H7 (cell line): ENCODE measurements around the gene SLC17A7. TPM values are rescaled to one million over a fixed set of nuclear protein-coding genes. Genes with fewer than 3 reads are reported as not detected.
"Not testable (repeated sequence)": the region's sequence is repeated elsewhere in the genome, so short reads cannot be mapped to it uniquely, and the experiment has no call there.

Experiments used
- DNase-seq: peaks from one replicate; pipeline ENCODE4 v3.0.0; 2012
- H3K27me3 ChIP-seq: 2 replicates; pipeline ENCODE4 v1.6.0; 2011; ENCODE audit warnings: mild to moderate bottlenecking, low read length; ENCODE audit not compliant: control insufficient read depth, insufficient read depth
- H3K36me3 ChIP-seq: replicated peaks from 2 replicates; pipeline ENCODE4 v1.5.1; 2011; ENCODE audit warnings: low read length; ENCODE audit not compliant: control insufficient read depth, insufficient read depth
- H3K4me3 ChIP-seq: 2 replicates; pipeline ENCODE4 v1.5.1; 2011; ENCODE audit warnings: low read depth, mild to moderate bottlenecking, control low read depth, low read length, moderate library complexity; ENCODE audit not compliant: insufficient read depth
- total RNA-seq: library from RNA; depleted of rRNA; stranded (reverse); fragments of >200 nt; shearing (Covaris generic); gene quantifications from 2 replicates; pipeline ENCODE4 v1.2.3, GENCODE V29; 2014

SLC17A7 gene
- total RNA-seq, 1 experiment from 2014 or later, result 0.14 TPM

DNA sequence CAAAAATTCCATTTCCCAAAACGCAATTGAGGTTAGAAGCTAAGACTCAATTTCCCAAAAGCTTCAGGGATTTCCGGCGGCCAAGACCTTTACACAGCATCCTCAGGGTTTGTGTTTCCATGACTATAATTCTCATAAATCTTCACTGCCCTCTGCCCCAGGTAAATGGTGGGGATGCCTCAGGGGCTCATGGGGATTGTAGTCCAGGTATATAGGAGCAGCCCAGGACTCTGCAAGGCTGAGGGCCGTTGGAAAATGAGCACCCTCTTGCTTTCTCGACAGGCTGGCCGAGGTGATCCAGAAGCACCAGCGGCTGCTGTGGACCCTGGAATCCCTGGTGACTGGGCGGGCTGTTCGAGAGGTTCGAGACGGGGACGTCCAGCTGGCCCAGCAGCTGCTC is 18.1 kb upstream of the SLC17A7 start:
- DNase-seq, result peak; percentile 54
- Histone ChIP-seq H3K4me3 (no peak overlapping the region), H3K36me3 (no peaks in the 10 kb centered on the region; the same call in 1 of the 2 replicates), H3K27me3 (no peaks in the 10 kb centered on the region)

DNA sequence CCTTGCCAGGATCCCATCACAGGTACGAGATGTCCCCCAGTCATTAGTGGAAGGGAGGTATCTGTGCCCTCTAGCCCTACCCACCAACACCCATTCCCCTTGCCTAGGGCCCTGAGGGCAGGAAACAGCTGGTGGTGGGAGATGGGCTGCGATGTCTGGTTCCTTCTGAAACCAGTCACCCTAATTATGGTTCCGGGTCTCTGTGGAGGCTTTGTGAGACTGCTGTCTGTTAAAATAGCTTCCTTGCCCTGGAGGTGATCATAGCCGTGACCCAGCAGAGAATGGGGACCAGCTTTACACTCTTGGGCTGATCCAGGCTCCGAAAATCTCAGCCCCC is 17.2 kb upstream of the SLC17A7 start:
- DNase-seq, result peak; percentile 17
- Histone ChIP-seq H3K36me3 (no peaks in the 10 kb centered on the region; the same call in 1 of the 2 replicates), H3K27me3 (no peaks in the 10 kb centered on the region), H3K4me3 (no peak overlapping the region)

DNA sequence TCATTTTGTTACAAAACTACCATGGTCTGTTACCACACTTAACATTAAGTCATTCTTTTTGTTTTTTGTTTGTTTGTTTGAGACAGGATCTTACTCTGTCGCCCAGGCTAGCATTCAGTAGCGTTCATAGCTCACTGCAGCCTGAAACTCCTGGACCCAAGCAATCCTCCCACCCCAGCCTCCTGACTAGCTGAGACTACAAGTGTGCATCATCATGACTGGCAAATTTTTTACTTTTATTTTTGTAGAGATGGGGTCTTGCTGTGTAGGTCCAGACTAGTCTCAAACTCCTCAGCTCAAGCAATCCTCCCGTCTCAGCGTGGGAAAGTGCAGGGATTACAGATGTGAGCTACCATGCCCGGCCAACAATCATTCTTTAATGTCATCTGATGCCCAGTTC is 15.0 kb upstream of the SLC17A7 start:
- DNase-seq, result no peak
- Histone ChIP-seq H3K36me3 (no peaks in the 10 kb centered on the region; the same call in 1 of the 2 replicates), H3K27me3 (no peaks in the 10 kb centered on the region)

DNA sequence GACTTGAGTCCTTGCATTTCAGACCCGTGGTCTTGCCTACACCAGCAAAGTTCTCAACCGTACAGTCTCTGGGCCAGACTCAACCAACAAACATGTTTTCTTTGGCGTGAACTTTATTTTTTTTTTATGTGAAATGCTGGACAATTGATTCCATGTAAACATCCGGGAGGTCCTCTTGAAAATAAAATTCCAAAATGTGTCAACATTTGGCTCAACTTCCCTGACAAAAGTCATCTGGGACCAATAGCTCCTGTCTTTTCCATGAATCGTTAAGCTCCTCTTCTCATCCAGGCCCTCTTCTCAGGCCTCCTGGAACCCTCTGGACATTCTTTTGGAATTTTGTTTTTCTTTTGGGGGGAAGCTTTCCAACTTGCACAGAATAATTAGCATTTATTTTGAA is 14.4 kb upstream of the SLC17A7 start:
- Histone ChIP-seq H3K27me3 (no peaks in the 10 kb centered on the region), H3K4me3 (no peak overlapping the region), H3K36me3 (no peaks in the 10 kb centered on the region; the same call in 1 of the 2 replicates)
- DNase-seq, result no peak

More for the DNA sequence above, 15.0 kb upstream of the SLC17A7 start:
- no peak overlapping the region for H3K4me3 ChIP-seq

DNA sequence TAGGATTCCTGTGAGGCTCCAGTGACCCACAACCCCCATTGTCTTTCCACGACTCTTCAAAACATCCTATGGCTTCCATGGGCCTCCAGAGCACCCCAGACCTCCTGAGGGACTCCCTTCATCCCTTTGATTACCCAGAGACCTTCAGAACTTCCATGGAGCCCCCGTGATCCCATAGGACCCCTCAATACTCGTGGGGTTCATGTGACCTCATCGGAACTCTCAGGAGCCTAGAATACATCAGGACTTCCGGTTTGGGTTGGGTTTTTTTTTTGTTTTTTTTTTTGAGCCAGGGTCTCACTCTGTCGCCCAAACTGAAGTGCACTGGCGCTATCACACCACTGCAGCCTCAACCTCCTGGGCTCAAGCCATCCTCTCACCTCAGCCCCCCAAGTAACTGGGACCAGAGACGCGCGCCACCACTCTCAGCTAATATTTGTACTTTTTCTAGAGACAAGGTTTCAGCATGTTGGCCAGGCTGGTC is 12.5 kb upstream of the SLC17A7 start:
- Histone ChIP-seq H3K27me3 (no peaks in the 10 kb centered on the region), H3K36me3 (peaks cover 2% of the 10 kb centered on the region), H3K4me3 (peak overlapping the region; percentile 93)
- DNase-seq, result no peak

DNA sequence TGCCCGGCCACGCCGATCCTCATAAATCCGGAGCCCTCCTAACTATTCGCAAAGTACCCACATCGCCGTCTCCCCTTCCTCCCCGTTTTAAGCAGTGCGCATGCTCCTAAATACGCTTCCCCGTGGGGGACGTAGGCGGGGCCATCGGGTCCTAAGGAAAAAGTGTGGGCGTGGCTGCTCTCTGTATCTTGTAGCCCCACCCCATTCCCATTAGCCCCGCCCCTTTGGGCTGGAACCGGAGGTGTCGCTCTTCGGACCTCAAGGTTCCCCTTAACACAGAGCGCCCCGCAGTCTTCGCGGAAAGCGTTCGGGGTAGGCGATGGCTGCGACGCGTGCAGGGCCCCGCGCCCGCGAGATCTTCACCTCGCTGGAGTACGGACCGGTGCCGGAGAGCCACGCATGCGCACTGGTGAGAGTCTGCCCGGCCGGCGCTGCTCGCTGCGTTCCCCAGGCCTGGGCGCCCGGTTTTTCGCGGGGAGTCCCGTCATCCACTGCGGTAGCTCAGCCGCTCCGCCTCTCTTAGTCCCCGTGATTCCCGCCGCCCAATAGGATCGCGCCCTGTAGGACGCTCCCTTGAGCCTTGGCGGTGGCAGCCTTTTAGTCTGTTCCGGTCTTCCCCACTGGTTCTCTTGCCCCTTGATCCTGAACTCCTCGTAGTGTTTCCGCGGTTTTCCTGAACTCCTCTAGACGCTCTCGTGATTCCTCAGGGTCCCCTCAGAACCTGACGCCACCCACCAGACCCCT is 11.9 kb upstream of the SLC17A7 start, which contains the start of gene ALDH16A1:
Gene ALDH16A1, plus strand, starts transcription at position 213 of the 744 bp plus-strand sequence. Its CDS starts 107 bp downstream, at position 320.
- Histone ChIP-seq H3K36me3 (peaks cover 3% of the 10 kb centered on the region), H3K4me3 (peak within 1 kb of the TSS; percentile 93), H3K27me3 (no peaks in the 10 kb centered on the region)
- peak; percentile 97 for DNase-seq

DNA sequence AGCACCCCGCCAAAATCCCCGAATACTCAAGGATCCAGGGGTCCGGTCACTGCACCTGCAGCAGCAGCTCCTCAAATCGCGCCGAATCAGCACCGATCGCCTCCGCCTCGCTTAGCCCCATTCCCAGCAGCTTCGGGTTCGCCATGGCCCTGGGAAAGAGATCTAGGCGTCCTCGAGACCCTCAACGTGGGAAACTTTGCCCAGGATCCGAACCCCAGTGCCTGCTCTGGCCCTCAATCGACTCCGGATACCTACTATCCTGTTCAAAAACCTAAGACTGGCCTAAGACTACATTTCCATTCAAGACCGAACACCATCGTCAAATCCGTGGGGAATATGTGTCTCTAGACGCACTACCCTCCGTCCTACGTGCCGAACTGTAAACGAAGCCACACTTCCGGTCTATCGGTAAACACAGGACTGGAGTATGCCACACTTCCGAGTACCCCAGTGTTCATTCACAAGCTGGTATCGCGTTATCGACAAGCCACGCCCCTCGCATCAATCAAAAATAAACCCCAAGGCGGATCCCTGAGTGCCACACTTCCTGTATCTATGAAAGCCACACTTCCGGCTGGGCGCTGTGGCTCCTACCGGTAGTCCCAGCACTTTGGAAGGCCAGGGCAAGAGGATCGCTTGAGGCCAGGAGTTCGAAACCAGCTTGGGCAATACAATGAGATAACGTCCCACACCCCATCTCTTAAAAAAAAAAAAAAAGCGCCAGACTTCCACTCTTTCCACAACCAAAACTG is 10.3 kb upstream of the SLC17A7 start, which contains the start of gene PIH1D1:
Gene PIH1D1, minus strand, starts transcription at position 385 of the 752 bp plus-strand sequence. Its CDS starts 240 bp downstream, at position 145.
- H3K27me3 ChIP-seq, result no peaks in the 10 kb centered on the region
- peak within 1 kb of the TSS; percentile 93 for H3K4me3 ChIP-seq
- peaks cover 6% of the 10 kb centered on the region for H3K36me3 ChIP-seq
- DNase-seq, result peak; percentile 93

DNA sequence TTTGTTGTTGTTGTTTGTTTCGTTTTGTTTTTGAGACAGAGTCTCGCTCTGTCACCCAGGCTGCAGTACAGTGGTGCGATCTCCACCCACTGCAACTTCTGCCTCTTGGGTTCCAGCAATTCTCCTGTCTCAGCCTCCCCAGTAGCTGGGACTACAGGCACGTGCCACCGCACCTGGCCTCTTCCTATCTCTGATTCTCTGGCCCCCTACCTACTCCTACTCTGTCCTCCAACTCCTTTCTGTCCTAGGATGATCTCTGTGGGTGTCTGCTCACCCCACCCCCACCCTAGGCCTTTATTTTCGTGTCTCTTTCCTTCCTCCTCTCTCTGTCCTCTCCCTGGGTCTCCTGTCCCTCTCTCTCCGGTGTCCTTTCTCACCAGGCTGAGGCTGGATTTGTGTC is 9.1 kb upstream of the SLC17A7 start:
- no peaks in the 10 kb centered on the region for H3K27me3 ChIP-seq
- peaks cover 7% of the 10 kb centered on the region for H3K36me3 ChIP-seq
- peak; percentile 3 for DNase-seq
- no peak overlapping the region for H3K4me3 ChIP-seq

DNA sequence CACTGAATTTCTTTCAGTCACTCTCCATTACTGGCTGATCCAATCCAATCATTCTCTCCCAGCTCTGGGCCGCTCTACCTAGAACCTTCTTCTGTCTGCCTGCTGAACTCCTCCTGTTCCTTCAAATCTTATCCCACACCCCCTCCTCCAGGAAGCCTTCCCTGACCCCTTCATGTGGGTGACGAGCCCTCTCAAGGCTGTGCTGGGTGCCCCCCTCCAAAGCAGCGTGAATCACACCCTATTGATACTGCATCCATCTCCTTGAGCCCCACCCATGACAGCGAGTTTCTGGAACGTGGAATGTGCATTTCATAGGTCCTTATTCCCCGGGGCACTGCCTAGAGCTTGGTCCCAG is 7.1 kb upstream of the SLC17A7 start:
- peaks cover 7% of the 10 kb centered on the region for H3K36me3 ChIP-seq
- no peaks in the 10 kb centered on the region for H3K27me3 ChIP-seq
- H3K4me3 ChIP-seq, result no peak overlapping the region
- DNase-seq, result peak; percentile 13

DNA sequence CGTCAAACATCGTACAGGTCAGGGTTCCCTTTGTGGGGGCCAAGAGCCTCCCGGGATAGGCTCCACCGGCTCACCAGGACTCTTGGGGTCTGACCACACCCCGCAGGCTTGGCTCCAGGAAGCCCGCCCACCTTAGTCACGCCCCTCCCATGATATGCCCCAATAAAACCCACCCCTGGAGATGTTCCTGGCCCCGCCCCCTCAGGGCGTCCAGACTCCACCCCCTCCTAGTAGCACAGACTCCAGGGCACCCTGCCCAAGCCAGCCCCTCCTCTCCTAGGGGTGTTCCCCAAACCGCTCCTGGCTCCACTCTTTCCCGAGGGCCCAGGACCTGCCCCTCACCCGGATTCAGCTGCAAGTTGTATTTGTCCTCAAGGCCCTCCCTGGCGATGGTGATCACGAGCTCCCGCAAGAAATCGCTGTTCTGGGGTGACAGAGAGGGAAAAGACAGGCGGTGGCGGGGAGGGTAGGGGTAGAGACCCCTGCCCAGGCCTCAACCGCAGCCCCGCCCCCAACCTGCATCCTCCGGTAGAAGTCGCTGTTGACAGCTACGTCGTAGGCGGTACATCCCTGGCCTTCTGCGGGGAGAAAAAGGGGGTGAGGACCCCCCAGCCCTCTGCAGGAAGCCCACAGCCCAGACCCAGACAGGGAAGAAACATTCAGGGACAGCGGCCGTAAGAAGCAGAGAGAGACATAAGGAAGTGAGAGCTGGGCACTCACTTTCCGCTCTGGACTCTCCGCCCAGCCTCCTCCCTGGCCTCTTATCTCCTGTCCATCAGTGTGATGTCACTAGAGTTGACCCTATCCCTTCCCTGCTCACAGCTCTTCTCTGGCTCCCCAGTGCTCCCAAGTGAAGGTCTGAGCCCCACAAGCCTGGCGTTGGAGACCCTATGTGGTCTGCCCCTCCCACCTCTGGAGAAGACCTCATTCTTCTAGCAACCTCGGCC is 6.4 kb upstream of the SLC17A7 start:
- H3K27me3 ChIP-seq, result no peaks in the 10 kb centered on the region
- DNase-seq, result peak; percentile 93
- H3K4me3 ChIP-seq, result no peak overlapping the region
- peaks cover 7% of the 10 kb centered on the region for H3K36me3 ChIP-seq

DNA sequence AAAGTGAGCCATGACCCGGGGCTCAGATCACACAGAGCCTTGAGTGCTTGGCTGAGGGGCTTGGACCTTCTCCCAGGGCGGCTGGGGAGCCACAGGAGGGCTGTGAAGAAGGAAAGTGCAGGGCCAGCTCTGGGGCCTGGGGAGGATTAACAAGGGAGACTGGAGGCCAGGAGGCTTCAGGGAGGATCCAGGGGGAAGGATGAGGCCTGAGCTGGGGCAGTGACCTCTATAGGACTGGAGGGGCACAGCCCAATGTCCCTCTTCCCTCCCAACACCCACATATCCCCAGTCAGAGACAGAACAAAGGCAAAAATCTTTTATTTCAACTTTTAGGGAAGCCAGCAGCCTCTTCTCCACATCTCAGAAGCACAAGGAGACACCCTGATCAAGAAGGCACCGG is 4.7 kb upstream of the SLC17A7 start:
- DNase-seq, result no peak
- Histone ChIP-seq H3K27me3 (peaks cover 10% of the 10 kb centered on the region), H3K4me3 (no peak overlapping the region), H3K36me3 (peaks cover 7% of the 10 kb centered on the region)

DNA sequence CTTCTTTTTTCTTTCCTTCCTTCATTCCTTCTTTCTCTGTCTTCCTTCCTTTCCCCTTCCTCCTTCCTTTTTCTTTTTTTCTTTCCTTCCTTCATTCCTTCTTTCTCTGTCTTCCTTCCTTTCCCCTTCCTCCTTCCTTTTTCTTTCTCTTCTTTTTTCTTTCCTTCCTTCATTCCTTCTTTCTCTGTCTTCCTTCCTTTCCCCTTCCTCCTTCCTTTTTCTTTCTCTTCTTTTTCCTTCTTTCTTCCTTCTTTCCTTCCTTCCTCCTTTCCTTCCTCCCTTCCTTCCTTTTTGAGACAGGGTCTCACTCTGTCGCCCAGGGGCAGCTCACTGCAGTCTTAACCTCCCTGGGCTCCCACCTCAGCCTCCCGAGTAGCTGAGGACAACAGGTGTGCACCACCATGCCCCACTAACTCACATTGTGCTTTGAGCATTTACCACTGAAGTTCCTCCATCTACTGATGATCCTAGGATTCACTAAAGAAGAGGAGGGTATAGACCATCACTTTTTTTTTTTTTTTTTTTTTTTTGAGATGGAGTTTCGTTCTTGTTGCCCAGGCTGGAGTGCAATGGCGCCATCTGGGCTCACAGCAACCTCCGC is 2.9 kb upstream of the SLC17A7 start:
- H3K36me3 ChIP-seq, DNase-seq, H3K4me3 ChIP-seq: not testable (repeated sequence)
- peaks cover 28% of the 10 kb centered on the region for H3K27me3 ChIP-seq

DNA sequence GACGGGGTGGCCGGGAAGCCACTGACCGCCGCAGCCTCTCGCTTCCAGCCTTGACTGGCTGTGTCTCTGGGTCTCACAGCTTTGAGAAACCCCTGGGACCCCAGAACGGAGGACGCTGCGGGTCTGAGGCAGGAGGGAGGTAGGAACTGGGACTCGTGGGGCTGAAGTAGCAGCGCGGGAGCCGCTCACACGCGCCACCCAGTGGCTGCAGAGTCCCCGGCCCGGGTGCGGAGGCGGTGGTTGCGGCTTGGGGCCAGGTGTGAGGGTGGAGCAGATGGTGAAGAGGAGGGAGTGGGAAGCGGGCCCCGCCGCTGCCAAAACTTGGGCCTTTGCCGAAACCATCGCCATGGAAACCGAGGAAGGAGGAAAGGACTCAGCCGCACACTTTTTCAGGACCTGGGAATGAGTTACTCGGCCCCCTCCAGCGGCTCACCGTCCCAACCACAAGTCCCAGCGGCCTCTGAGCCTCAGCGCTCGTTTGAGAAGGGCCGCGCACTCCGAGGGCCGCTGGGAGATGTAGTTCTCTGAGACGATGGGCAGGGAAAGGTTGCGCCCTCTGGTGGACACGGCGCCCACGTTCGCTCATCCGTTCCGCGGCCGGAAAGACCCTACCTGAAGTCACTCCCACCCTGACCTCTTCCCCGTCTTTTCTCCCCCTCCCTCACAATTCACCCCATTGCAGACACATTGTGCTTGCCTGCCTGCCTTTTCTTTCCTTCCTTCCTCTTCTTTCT is 2.2 kb upstream of the SLC17A7 start:
- H3K27me3 ChIP-seq, result peaks cover 35% of the 10 kb centered on the region
- DNase-seq, result peak; percentile 93
- H3K36me3 ChIP-seq, result peaks cover 4% of the 10 kb centered on the region
- peak overlapping the region; percentile 64 for H3K4me3 ChIP-seq
